ENCODE results near the gene ZNF17.

Gene ZNF17

GRCh38 chr19:57434386-57435061, 23.6 kb downstream of the ZNF17 start:
- no peak for DNase-seq

GRCh38 chr19:57435062-57435978, 24.4 kb downstream of the ZNF17 start, which contains the start of gene ZNF749:
ZNF749 (plus strand) TSS chr19:57435325; CDS start chr19:57435579, 254 bp downstream.
- DNase-seq = peak; percentile 63 to 97 (median 93)

- DNase-seq = no peak
Measured at GRCh38 chr19:57436417-57436816, 25.5 kb downstream of the ZNF17 start.

DNA sequence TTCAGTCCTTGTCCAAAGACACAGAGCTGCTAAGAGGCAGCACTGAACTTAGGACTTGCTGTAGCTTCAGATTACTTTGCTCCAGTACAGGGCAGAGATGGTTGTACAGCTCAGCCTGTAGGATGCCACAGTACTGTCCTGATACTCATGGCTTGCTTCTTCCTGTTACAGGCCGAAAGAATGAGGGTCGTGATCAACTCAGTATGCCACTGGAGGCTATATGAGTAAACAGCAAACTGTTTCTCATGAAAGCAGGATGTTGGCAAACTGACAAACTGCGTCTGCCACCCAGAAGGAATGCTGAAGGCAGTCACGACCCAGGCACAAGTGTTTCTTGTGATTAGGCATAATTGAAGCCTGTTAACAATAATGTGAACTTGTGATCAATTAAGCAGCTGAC, 27.0 kb downstream of the ZNF17 start:
- no peak for DNase-seq

GRCh38 chr19:57438925-57439324, 28.0 kb downstream of the ZNF17 start:
- DNase-seq = no peak

- DNase-seq = no peak
Measured at GRCh38 chr19:57441979-57442752, 31.2 kb downstream of the ZNF17 start.

- DNase-seq = no peak
Measured at GRCh38 chr19:57443121-57443696, 32.2 kb downstream of the ZNF17 start.

GRCh38 chr19:57452307-57452706, 41.3 kb downstream of the ZNF17 start:
- DNase-seq = no peak

- no peak for DNase-seq
Measured at GRCh38 chr19:57465680-57466381, 54.9 kb downstream of the ZNF17 start.

DNA sequence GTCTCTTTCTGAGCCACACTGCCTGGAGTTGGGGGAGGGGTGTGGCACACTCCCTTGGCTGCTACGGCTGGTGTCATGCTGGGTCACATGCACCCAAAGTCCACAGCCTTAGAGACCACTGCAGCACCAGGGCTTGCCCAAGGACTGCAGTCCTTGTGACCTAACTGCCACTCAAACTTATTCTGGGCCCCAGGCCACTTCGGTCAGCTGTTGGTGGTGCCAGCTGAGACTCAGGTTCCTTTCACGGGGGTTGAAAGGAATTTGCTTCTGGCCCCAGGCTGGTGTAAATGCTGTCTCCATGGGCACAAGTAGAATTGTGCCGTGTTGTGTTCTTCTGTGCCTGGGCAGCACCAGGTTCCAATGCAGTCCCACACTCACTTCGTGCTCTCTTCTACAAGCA, 55.5 kb downstream of the ZNF17 start:
- no peak for DNase-seq

Data from C1 segment of cervical spinal cord (tissue), 14 donors.